SH-SY5Y (cell line): Measurements from ENCODE around the gene JAG1.

Experiments used
- GATA2 ChIP-seq: IDR thresholded peaks from 2 replicates; pipeline ENCODE4 v1.6.1; 2011; ENCODE audit warnings: mild to moderate bottlenecking, low read depth, low read length
- GATA3 ChIP-seq: IDR thresholded peaks from 2 replicates; pipeline ENCODE4 v1.6.1; 2011; ENCODE audit warnings: low read depth, mild to moderate bottlenecking, low read length, moderate library complexity

DNA sequence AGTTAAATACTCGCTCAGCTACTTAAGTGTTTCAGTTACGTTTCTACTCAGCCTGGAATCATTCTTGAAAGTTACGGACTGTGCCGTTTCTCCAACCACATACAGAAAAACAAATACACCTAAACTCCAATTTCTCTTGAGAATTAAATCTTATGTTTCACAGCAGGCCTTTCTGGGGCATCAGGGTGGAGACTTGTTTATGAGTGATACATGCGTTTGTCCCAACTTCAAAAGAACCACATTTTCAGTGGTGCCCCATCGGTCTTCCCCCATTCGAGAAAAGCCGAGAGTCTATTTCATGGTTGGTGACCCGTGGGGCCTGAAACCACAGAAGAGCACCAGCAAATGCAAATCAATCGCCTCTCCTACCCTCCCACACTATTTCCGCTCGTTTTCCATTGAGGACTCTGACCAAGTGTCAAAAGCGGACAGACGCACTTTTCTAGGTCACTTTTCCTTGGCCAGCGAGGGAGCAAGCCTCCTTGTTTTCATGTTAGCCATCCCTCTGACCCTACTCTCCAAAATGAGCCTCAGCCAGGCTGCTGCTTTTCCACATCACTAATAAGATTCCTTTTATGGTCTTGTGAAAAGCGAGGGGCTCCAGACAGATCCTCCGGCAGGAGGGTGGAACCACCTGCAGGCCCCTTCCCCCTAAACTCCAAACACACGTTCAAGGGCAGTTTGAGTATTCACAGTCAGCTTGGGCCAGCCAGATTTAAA is 3.1 kb downstream of the JAG1 start:
- TF ChIP-seq GATA2, result no peak
- no peak for TF ChIP-seq GATA3
